SIG-M5 treated with dmso at 0.1 percent for 504 hours (cell line): ENCODE results near the gene B3GALNT2.
"Not testable (repeated sequence)": the region's sequence is repeated elsewhere in the genome, so short reads cannot be mapped to it uniquely, and the experiment has no call there.

Experiments
- DNase-seq: peaks from one replicate; lab custom pipeline; 2025; ENCODE audit not compliant: unreplicated experiment; lab: John Stamatoyannopoulos, UW

Gene B3GALNT2

DNA sequence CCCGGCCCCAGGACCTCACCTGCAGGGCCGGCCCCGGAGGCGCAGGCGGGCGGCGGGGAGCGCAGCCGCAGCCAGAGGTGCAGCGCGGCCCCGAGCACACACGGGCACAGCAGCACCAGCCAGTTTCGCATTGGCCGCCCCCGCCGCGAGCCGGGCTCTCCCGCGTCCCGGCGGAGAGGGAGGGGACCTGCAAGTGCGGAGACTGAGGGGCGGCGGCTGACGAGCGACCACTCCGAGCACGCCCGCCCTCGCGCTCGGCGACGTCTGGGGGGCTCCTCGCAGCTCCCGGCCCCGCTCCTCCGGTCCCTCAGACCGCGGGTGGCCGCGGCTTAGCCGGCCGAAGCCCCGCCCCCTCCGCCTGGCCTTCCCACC, at the start of gene B3GALNT2:
Gene B3GALNT2 (minus strand): TSS at position 331 of the 372 bp plus-strand sequence. CDS start 200 bp downstream, at position 131.
- no peak for DNase-seq

DNA sequence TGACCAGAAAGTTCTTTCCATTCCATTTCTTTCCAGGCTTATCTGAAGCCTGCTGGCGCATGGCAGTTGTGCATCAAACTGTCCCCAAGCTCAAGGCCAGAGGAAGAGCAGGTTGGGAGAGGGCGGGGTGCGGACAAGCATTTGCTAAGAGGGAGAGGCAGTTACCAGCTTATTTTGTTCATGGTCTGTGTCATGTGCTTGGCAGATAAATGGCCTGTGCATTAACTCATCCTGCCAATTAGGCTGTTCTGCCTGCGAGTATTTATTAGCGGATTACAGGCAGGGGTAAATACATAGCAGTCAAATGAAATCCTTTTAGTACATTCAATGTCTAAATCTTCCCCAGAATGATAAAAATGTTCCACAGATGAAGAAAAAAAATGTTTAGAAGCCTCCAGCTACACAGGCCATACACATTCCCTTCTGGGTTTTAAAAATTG, 48.9 kb upstream of the B3GALNT2 start:
- no peak for DNase-seq

- DNase-seq, result no peak
Measured at GRCh38 chr1:235552146-235552716, 48.0 kb upstream of the B3GALNT2 start.

- no peak for DNase-seq
Measured at GRCh38 chr1:235549351-235550139, 45.3 kb upstream of the B3GALNT2 start.

- DNase-seq, result peak; percentile 65
Measured at GRCh38 chr1:235546369-235547155, 42.3 kb upstream of the B3GALNT2 start.

GRCh38 chr1:235545292-235545930, 41.2 kb upstream of the B3GALNT2 start:
- no peak for DNase-seq

- not testable (repeated sequence) for DNase-seq
Measured at GRCh38 chr1:235542845-235543244, 38.6 kb upstream of the B3GALNT2 start.

DNA sequence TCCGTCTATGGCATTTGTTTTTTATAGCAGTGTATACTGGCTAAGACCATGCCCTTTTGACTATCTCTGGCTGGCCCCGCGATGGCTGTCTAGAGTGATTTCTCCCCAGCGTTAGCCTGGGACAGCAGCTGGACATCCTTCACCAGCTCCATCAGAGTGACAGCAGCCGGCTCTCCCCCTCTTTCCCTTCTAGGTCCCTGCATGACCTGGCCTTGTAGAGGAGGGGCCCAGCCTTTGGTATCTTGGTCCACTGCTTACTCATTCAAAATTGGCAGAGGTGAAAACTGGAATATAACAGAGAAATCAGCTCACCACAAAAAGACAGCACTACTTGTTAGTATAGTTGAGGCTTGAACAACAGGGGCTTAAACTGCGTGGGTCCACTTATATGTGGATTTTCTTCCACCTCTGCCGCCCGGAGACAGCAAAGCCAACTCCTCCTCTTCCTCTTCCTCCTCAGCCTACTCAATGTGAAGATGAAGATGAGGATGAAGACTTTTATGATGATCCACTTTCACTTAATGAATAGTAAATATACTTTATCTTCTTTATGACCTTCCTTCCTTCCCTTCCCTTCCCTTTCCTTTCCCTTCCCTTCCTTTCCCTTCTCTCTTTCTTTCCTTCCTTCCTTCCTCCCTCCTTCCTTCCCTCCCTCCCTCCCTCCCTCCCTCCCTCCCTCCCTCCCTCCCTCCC, 29.4 kb upstream of the B3GALNT2 start:
- DNase-seq, result no peak

DNA sequence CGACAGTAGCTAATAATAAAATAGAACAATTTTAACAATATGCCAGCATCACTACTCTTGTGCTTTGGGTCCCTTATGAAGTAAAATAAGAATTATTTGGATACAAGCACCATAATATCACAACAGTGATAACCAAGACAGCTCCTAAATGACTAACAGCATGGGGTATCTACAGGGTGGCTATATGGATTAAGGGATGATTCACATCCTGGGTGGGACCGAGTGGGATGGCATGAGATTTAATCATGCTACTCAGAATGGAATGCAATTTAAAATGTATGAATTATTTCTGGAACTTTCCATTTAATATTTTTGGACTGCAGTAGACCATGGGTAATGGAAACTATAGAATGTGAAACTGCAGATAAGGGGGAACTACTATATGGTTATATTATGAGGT, 28.1 kb upstream of the B3GALNT2 start:
- no peak for DNase-seq

GRCh38 chr1:235527196-235527814, 23.1 kb upstream of the B3GALNT2 start:
- DNase-seq, result no peak

DNA sequence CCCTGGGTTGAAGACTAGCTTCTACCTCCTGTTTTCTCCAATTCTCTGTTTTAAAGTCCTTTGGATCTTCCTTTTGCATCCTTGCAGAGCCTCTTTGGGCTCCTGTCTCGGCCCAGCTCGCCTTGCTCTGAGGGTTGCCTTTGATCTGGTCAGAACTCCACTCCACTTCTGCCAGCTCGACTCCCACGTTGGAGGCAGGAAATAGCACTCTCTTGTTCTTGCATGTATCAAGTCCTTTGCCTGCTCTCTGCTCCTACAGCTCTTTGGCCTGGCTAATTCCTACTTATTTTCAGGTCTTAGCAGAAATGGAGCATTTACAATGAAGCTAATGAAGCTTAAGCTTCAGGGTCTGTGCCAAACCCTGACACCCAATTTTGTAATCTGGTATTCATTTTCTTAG, 21.1 kb upstream of the B3GALNT2 start:
- no peak for DNase-seq

- no peak for DNase-seq
Measured at GRCh38 chr1:235516862-235517446, 12.7 kb upstream of the B3GALNT2 start.

DNA sequence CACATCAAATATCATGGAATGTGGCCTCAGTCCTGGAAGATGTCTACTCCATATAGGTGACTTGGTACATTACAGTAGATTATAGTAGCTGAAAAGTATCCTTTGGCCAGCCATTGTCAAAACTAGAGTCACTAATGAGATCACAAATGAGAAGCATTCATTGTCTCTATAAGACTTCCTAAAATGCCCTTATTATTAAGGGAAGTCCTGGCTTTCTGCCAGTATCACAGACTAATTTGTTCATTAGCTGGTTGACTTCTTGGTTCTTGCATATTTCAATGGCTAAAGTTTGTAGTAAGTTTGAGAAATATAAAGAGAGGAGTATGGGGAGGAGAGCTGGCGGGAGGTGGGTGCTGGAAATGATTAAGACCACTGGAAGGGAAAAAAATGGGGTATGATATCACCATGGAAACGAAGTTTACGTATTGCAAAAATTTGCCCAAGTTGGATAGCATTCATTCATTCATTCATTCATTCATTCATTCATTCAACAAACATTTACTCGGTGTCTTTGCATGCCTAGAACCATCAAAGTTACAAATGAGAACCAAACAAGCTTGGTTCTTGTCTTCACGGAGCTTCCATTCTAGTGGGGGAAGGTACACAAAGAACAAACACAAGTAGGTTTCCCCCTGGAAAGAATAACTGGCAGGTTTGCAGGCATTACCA, 11.7 kb upstream of the B3GALNT2 start:
- DNase-seq, result no peak

DNA sequence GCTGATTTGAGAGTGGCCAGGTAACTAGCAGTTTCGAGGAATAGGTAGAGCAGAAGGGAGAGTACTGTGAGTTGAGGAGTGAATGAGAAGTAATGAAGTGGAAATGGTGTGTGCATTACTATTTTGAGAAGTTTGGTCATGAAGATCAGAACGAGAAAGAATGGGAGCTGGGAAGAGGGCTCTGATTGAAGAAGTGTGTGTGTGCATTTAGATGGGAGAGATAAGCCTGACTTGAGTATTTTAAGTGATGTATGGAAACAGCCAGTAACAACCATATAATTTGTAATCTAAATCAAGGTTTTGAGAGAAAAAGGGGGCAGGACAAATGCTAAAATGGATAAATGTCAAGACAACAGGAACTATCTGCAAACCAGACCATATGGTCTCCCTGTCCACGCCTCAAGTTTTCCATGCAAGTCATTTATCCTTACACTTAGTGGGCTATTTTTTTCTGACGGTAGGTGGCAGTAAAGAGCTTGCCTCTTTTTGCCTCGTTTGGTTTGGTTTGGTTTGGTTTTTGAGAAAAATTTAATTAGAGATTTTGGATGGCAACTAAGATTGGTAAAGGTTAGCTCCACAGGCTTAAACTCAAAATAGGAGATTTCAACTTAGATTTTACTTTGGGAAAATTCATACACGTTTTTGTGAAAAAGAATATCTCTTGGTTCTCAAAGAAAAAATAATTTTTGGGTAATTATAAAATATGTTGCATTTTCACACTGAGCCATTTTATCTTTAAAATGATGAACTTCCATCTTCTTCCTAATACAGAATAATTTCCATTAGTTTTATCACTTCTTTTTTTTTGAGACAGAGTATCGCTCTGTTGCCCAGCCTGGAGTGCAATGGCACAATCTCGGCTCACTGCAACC, 9.5 kb upstream of the B3GALNT2 start:
- DNase-seq, result peak; percentile 81

- DNase-seq, result peak; percentile 46
Measured at GRCh38 chr1:235511470-235512240, 7.4 kb upstream of the B3GALNT2 start.

GRCh38 chr1:235510823-235511222, 6.6 kb upstream of the B3GALNT2 start:
- no peak for DNase-seq

DNA sequence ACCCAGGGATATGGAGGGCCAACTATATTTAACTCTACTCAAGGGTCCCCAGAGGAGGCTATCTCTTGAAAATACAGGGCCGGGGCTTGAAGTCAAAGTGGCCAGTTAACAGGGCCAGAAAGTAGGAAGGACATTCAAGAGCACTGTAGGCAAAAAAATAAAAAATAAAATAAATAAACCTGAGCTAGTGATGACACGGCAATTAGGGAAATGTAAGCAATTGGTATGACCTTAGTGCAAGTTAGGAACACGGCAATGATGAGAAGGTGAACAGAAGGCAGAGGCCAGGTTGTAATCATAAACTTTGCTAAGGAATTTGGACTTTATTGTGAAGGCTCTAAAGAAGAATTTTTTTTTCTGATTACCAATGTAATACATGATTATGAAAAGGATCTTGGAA, 3.4 kb upstream of the B3GALNT2 start:
- no peak for DNase-seq
